Measurements from ENCODE around the gene CPNE2.

The CPNE2 gene

DNA sequence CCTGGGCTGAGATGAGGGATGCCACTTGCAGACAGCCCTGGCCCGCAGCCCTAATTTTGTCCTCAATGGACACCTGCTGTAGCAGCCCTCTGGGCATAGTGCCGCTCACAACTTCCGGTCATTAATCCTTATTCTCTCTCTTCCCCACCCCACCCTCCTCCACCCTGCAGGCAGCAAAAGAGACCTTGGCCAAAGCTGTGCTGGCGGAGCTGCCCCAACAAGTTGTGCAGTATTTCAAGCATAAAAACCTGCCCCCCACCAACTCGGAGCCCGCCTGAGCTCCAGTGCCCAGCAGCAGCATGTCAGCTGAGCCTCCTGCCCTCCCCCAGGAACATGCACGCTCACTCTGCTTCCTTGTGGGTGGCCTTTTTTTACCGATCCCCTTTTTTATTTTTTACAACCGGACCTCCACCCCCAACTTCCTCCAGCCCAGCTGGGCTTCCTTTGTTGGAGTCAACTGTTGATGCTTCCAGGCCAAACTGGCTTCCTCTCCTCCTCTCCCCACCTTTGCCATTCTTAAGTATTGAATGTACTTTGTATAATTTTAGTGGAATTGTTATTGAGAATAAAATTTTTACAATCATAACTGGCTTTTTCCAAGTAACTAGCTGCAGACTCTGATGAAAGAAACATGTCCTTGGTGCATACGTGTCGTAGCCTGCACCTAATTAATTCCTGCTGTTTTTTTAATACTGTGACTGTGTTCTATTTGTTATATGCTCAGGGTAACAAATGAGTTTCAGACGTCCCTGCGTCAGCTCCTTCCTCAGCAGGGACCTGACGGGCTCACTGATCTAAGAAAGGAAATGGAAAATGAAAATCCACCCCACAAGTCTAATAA, 55.2 kb downstream of the CPNE2 start:
- no peak for ATAC-seq

DNA sequence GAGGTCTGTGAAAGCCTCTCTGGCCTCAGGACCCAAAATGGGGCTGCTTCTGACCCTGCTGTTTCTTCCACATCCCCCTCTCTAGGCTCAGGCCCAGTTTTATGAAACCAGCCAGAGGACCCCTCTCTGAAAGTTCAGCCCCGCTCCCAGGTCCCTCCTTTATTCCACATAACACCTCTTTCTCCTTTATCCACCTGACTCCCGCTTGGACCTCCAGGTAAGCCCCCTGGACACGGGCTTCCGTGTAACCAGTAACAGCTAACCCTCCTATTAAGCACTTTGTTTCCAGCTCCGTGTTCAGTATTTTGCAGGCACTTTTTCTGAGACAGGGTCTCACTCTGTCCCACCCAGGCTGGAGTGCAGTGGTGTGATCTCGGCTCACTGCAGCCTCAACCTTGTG, 56.1 kb downstream of the CPNE2 start:
- ATAC-seq = no peak

DNA sequence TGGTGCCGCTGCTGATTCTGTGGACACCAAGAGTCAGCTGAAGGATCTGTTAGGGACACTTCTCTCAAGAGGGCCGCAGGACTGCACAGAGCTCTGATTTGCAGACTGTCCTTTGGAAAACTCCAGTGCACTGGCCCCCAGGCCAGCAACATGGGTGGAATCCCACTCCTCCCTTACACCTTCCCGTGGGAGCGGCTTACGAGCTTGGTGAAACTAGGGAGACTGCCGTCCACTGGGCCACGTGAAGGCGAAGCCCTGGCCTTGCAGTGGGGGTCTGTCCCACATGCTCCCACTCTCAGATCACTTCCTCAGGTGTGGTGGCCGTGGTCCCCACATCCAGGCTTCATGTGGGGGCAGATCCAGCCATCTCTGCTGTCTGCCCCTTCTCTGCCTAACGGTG, 57.0 kb downstream of the CPNE2 start:
- ATAC-seq = no peak

DNA sequence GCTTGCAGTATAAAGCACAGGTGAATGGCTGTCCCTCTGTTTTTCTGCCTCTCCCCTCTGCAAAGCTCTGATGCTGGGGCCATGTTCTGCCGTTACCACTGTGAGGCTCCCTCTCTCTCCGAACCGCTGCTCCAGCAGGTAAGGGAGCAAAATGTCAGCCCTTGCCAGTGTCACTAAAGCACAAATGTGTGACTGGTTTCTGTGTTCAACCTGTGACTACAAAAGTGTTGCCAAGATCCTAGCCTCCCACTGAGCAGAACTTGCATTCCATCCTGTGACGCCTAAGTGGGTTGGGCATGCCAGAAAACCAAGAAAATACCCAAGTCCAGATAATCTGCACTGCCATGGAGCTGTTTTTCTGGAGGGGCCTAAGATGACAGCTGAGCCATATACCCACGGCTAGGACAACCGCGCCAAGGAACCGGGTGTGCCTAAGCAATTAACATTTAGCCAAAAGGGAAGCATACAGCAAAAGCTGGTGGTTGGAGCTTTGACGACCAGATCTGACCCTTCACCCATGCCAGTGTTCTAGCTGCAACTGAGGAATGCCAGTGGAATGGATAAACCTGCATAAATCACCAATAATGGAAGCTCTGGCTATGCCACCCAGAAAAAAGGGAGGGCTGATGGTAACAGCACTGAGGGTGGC, 58.4 kb downstream of the CPNE2 start:
- ATAC-seq = no peak

DNA sequence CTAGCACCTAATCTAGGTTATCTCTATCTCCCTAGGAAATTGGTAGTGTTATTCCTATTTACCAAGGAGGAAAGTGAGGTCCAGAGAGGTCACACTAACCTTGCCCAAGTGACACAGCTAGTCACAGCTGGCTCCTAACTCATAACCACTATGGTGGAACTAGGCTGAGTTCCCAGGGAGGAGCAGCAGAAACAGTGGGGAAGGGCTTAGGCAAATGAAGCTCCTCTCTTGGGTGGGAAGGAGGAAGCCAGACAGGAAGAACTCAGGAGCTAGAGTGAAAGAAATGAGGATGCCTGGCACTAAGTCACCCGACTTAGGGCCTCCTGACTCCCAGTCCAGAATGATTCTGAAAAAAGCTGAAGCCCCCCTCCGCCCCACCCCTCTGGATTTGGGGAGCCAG, 59.0 kb downstream of the CPNE2 start:
- no peak for ATAC-seq

DNA sequence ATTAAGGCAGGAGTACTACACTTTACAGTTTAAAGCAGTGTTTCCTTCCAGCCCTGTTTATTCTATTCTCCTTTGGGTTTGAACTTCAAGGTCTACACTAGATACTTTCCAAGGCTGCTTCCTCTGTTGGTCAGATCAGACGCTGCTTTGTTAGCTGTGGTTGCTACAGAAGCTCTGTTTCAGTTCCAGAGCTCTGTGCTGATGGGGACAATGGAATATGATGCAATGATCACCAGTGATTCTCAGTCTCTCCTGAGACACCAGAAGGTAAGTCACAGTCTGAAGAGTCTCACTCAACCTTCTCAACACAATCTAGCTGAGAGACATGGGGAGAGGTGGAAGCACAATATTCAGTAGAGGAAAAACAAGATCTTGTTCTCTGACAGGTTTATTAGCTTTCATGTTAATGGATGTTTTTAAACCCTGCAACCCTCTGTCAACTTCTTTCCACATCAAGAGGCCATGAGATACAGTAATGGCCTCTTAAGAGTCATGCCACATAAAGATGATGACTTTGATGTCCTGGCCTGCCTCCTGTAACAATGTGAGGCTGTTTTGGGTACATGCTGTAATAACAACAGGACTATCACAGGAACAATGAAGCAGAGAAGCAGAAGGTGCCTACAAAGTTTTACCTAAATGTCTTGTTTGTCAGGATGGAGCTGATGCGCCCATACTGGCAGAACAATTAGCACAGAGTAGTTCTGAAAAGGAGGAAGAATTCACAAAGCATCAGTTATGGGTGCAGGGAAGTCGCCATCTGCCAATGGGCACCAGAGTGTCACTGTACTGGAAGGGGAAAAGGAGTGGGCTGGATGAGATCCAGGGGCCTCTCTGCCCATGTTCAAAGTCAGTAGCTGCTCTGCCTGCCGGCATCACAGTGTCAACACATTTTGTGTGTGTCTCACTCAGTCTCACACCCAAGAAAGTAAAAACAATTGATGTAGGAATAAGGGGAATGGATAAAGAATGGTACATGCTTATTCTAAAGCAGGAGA, 60.0 kb downstream of the CPNE2 start:
- ATAC-seq = no peak

DNA sequence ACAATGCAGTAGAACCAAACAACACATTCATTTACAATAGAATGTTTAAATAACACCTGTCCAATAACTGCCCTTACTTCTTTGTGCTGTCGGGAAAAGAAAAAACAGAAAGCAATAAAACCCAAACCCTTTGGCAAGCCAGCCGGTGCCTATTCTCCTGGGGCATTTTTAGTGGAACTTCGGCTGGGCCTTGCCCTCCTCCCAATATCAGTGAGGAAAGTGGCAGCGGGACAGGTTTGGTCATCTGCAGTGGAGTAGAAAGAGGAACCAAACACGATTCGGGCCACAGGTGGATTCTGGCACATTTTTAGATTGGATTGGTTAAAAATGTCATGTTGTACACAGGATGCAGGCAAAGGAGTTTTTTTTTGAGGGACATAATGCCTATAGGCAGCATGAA, 61.5 kb downstream of the CPNE2 start:
- ATAC-seq = no peak

DNA sequence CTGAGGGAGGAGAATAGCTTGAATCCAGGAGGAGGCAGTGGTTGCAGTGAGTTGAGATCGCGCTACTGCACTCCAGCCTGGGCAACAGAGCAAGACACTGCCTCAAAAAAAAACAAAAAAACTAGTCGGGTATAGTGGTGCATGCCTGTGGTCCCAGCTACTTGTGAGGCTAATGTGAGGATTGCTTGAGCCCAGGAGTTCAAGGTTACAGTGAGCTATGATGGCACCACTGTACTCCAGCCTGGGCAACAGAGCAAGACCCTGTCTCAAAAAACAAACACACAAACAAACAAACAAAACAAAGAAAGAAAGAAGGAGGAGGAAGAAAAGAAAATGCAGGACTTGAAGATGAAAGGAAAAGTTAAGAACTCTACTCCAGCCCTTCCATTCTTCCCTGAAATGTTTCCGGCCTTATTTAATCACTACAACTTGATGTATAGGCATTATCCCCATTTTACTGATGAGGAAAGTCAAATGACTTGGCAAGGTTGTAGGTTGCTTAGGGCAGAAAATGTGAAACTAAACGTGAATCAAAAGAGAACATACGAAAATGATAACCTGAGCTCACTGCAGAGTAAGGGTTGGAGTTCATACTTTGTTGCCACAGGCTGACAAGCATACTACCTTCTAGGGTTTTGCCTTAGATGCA, 63.4 kb downstream of the CPNE2 start:
- no peak for ATAC-seq

DNA sequence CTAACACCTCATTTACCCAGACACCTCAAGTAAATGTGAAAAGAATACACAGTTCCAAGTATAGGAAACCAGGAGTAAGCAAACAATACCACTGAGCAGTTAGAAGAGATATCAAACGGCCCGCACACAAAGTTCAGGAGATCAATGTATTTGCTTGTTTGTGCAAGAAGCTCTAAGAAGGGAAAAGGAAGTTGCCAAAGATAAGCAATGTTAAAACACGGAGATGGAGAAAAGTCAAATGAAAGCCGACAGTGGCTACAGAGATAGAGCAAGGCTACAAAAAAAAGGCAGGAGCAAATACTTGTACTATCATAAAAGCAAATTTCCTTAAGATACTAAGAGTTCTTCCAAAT, 63.9 kb downstream of the CPNE2 start:
- ATAC-seq = no peak

DNA sequence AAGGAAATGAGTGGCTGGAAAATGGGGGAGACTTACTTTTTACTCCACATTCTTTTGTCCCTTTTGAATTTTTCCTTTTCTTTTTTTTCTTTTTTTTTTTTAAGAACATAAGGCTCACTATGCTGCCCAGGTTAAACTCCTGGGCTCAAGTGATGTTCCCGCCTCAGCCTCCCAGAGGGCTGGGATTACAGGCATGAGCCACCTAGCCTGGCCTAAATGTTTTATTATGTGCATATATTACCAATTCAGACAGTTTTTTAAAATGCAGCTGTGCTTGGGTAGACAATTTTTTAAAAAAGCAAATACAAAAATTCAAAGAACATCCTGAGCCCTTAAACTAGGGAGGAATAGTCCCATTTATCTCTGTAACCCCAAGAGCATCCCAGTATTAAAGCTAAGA, 65.2 kb downstream of the CPNE2 start:
- ATAC-seq = no peak

DNA sequence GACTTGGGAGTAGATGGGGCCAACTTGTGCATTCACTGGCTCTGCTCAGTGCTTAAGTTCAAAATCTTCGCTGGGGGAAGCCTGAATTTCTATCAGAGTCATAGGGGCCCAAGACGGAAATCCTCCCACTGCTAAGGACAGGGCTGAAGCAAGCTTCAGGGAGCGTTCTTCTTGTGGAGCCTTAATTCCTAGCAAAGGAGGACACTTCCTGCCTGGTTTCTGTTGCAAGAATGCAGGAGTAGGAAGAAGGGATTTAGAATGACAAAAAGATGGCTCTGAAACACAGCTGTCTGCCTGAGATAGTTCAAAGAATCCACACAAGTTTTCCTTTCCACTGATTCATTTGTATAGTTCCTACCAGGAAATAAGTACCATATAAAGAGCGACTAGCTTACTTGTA, 67.1 kb downstream of the CPNE2 start:
- ATAC-seq = no peak

DNA sequence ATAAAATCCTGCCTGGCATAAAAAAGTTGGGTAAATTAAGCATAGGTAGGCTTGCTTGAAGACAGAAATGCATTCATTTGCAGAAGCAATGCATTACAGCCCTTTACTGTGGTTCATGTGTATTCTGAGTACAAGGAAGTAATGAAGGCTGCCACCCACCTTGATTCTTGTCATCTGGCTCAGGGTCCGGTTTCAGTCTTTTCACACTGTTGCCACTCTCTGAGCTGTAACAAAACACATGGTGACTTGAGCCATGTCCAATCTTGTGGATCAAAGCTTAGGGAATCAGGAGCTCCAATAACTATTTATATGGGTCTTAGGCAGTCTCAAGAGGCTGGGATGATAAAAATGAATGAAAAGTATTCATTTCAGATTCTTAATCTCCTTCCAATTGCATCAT, 71.5 kb downstream of the CPNE2 start:
- ATAC-seq = no peak

DNA sequence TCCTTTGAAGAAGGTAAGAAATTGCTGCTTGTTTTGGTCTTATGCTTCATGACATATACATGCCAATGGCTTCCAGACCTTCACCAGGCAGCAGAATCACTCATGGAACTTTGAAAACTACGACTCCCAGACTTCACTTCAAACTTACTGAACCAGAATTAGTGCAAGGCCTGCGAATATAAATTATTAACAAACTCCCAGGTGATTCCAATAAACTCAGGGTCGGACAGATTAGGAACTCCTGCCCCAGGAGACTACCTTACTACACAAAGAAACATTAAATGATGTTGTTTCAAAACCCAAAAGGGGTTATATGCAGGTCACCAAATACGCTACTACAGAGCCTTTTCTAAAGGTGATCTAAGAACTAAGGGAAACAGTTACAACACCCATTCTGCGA, 73.1 kb downstream of the CPNE2 start:
- no peak for ATAC-seq

DNA sequence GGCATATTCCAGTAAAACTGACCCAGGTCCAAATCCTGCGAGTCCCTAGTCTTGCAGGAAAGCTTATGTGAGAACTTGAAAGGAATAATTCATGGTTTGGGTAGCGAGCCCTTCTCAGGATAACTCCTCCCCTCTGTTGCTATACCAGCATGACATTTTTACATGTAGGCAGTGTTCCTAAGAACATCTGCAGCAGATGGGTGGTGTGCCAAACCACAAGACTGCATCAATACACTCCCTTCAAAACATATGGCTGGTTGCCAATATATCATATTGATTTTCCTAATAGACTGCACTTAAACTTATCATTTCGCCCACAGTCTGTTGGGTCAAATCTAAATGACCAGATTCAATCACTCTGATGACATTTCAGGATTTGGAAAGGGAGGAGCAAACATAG, 73.6 kb downstream of the CPNE2 start:
- ATAC-seq = no peak

DNA sequence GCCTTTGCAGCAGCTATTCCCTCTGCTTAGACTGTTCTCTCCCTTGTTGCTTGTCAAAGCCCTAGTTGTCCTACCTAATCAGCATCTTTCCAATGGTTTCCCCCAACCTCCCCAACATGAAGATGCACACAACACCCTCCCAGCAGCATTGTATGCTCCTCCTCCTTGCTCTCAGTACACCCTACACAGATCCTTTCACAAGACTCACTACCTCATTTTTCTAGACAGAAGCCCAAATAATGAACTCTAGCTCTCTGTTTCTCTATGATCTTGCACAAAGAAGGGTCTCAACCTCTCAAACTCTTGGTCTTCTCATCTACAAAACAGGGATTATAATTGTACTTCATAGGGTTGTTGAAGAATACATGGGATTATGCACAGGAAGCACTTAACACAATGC, 74.1 kb downstream of the CPNE2 start:
- ATAC-seq = no peak

DNA sequence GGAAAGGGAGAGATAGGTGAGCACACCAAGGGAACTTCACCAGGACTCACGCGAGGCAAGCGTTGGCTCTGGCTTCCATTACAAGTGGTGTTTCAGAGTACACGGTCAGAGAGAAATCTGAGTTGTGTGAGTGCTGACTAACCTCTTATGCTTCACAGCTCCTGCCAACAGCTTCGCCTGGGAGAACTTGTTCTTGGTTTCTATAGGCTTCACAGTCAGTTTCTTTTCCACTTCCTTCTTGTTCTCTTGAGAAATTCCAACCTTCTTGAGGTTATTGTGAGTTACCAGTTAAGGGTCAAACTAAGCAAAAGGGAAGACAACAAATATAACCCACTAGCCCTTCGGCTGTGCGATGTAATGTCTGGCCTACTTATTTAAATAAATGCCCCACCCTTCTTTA, 74.6 kb downstream of the CPNE2 start:
- ATAC-seq = no peak

DNA sequence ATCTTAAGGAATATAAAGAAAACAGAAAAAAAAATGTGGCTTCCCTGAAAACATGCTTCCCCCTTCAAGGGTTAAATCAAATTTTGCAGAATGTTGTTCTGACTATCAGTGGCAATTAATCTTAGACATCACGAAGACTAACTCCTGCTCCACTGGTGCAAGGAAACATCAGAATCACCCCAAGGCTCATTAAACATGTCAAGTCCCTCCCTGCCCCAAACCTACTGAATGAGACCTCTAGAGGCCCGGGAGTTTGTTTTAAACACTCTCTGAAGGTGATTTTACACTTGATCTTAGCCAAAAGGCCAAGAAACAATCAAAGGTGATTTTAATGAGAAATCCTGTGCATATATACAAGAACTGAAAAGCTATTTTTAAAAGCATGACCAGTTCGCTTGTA, 75.2 kb downstream of the CPNE2 start:
- no peak for ATAC-seq

DNA sequence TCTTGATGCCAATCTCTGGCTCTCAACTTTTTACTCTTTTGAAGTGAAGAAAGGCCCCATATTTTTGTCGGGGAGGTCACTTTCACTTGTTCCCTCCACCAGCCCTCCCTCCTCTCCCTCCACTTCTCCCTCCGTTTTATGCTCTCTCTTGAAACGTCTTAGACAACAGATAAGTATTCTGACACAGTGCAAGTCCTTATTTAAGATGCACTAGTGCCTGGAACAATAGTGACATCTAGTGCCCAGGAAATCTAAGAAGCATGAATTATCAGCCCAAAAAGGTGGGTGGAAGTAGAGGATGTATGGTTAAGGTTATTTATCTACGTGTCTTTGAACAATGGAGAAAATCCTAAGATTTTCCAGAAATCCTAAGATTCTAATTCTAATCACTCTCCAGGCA, 75.6 kb downstream of the CPNE2 start:
- peak; percentile 60 to 84 for ATAC-seq

DNA sequence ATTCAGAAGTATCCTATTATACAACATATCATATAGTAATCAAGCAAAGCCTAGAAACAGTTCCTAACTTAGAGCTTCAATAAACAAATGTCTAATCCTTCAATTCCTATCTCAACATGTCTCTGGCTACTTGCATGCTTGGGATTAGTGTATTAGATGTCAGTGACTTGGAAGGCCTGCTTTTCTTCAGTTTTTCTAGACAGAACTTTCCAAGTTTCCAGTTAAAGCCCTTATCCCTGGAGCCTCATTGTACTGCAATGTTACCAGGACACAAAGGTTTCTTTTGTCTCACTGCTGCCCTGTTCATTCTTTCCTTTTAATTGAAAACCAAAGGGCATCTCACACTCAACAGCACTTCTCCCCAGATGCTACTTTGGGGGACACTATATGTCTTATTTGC, 76.9 kb downstream of the CPNE2 start:
- no peak for ATAC-seq

DNA sequence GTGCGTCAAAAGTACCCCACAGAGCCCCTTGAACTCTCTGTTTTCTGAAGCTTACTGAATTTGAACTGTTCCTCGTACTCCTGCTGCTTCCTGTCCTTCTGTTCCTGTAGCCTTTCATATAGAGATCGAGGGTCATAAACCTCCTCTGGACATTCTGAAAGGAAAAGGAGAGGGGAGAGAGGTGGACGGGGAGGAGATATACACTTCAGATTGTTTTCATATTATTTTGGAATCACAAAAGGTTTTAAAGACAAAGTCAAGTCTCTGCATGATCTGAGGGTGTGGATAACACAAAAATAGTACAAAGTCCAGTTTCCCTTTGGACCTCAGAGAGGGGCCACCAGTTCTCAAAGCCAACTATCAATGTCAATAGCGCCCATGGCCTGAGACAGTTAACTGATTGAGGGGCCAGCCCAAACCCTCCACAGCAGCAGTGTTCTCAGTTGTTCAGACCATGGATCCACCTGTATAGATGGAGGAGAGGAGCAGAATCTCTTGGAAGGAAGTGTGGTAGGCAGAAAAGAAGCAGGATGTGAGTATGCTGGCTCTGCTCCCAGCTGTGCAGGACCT, 80.4 kb downstream of the CPNE2 start:
- no peak for ATAC-seq

DNA sequence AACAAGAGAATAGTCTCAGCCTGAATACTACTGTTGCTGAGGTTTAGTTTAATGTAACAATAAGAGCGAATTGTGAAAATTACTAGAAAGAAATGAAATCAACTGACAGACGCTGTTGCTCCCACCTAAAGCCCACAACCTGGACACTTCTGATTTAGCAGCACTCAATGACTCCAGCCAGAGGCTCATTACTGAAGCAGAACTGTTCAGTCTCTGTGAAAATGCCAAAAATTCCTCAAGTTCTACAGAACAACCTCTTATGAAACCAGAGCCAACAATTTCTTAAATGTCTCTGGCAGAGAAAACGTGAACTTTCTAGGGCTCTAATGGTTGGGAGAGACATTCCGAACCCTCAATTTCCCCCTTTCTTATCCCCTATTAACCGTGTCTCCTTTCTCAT, 83.5 kb downstream of the CPNE2 start:
- ATAC-seq = no peak

DNA sequence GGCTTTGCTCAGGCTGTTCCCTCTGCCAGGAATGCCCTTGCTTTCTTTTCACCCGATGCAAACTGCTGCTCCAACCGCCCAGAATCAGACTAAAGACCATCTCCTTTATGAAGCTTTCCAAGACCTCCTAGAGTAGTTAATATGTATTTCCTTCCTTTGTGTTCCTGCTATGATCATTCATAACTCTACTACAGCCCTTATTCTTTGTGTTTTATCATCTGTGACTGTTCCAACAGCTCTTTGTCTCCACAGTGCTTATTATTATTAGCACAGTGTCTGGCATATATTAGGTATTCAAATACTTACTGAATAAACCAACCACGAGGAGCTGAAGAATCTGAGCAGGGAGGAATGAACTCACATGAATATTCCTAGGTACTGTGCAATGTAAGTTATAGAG, 85.8 kb downstream of the CPNE2 start:
- no peak for ATAC-seq

DNA sequence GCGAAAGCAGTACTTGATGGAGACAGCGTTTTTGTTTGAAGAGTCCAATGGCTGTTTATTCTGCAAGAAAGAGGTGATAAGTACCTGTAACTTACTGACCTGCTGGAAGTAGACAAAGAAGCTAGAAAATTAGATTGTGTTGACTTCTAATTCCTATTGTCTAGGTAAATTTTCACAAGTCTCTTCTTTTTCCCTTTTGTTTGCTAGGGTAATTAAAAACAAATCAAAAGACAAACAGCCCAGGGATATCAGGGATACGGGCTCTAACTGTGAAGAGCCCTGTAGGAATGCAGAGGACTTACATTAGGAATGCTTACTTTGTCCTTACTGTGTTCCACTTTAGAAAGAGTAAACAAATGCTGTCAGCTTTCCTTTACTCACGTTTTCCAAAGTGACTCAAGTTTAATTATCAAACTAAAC, 86.4 kb downstream of the CPNE2 start:
- ATAC-seq = no peak

Measured in activated CD4-positive, CD25-positive, alpha-beta regulatory T cell treated with anti-CD3 and anti-CD28 coated beads, Interleukin-2, amount 50 U/mL, for 24 hours (primary cell).